Gastroesophageal sphincter (tissue), 3 donors: ENCODE measurements around the gene ZFHX3.
"Not testable (repeated sequence)": the region's sequence is repeated elsewhere in the genome, so short reads cannot be mapped to it uniquely, and the experiment has no call there.

Experiments
- POLR2AphosphoS5 ChIP-seq: sonication (generic); formaldehyde crosslinking; IDR thresholded peaks from one replicate; pipeline ENCODE4 v1.6.1; 2017; ENCODE audit warnings: antibody characterized with exemption
- TF ChIP-seq, protein P1 (sequence below), 4 experiments: fragments of 200-600 bp in 2 of 4; fragments of 450-650 bp in 2 of 4; sonication (generic) in 1 of 4; IDR thresholded peaks; one replicate each; pipeline ENCODE4 v1.5.1; 2017 to 2019; ENCODE audit warnings: antibody characterized with exemption in 4 of 4, mild to moderate bottlenecking in 2 of 4, moderate library complexity in 2 of 4

DNA sequence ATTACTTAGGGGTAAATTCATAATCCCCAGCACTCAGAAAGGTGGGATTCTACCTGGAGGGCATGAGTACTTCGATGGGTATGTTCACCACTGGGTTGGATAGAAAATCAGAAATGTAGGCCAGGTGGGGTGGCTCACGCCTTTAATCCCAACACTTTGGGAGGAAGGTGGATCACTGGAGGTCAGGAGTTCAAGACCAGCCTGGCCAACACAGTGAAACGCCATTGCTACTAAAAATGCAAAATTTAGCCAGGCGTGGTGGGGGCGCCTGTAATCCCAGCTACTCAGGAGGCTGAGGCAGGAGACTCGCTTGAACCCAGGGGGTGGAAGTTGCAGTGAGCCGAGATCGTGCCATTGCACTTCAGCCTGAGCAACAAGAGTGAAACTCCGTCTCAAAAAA lies 24.1 kb upstream of the ZFHX3 start:
- TF ChIP-seq, protein P1, sequence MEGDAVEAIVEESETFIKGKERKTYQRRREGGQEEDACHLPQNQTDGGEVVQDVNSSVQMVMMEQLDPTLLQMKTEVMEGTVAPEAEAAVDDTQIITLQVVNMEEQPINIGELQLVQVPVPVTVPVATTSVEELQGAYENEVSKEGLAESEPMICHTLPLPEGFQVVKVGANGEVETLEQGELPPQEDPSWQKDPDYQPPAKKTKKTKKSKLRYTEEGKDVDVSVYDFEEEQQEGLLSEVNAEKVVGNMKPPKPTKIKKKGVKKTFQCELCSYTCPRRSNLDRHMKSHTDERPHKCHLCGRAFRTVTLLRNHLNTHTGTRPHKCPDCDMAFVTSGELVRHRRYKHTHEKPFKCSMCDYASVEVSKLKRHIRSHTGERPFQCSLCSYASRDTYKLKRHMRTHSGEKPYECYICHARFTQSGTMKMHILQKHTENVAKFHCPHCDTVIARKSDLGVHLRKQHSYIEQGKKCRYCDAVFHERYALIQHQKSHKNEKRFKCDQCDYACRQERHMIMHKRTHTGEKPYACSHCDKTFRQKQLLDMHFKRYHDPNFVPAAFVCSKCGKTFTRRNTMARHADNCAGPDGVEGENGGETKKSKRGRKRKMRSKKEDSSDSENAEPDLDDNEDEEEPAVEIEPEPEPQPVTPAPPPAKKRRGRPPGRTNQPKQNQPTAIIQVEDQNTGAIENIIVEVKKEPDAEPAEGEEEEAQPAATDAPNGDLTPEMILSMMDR (IDR thresholded peaks at IDR 0.05), result not testable (repeated sequence)
- TF ChIP-seq POLR2AphosphoS5, result not testable (repeated sequence)
